Thymus (tissue), 11 donors: ENCODE results near the gene RLBP1. TPM values are rescaled to one million over a fixed set of nuclear protein-coding genes. Genes with fewer than 3 reads are reported as not detected.

Source experiments
- DNase-seq, 9 donors: peaks; one replicate each; pipeline ENCODE4 v3.0.0-alpha.2; 2013; ENCODE audit warnings: low spot score in 9 of 9, low read depth in 6 of 9, missing footprints in 1 of 9
- H3K27ac ChIP-seq, 2 donors: one replicate each; pipeline ENCODE4 v1.5.1; 2013; ENCODE audit warnings: control low read depth in 1 of 2, low read depth in 1 of 2, low read length in 1 of 2, mild to moderate bottlenecking in 1 of 2, moderate library complexity in 1 of 2
- H3K27me3 ChIP-seq, 2 donors: one replicate each; pipeline ENCODE4 v1.5.1; 2013; ENCODE audit warnings: low read length in 1 of 2; ENCODE audit not compliant: control insufficient read depth in 2 of 2, insufficient read depth in 1 of 2
- H3K36me3 ChIP-seq, 2 donors: one replicate each; pipeline ENCODE4 v1.5.1; 2013; ENCODE audit warnings: low read length in 1 of 2, mild to moderate bottlenecking in 1 of 2, moderate library complexity in 1 of 2; ENCODE audit not compliant: control insufficient read depth in 2 of 2, insufficient read depth in 2 of 2
- H3K4me1 ChIP-seq, 2 donors: one replicate each; pipeline ENCODE4 v1.5.1; 2013; ENCODE audit warnings: low read length in 2 of 2; ENCODE audit not compliant: control insufficient read depth in 2 of 2, insufficient read depth in 2 of 2
- H3K4me3 ChIP-seq, 2 donors: one replicate each; pipeline ENCODE4 v1.5.1; 2013; ENCODE audit warnings: low read length in 2 of 2, control low read depth in 1 of 2, mild to moderate bottlenecking in 1 of 2
- H3K9me3 ChIP-seq, 2 donors: one replicate each; pipeline ENCODE4 v1.5.1; 2013; ENCODE audit warnings: low read length in 1 of 2, mild to moderate bottlenecking in 1 of 2; ENCODE audit not compliant: control insufficient read depth in 2 of 2, insufficient read depth in 1 of 2
- WGBS: extraction: QIAGEN DNeasy Blood & Tissue Kit; methylation state at CpG from one replicate; pipeline ENCODE4 v1.1.7; 2013; 5-methylcytosine and 5-hydroxymethylcytosine counted together
- polyA plus RNA-seq: library from polyadenylated mRNA; stranded (reverse); fragments of 200-250 nt; gene quantifications from one replicate; pipeline ENCODE4 v1.2.3, GENCODE V29; 2013
- total RNA-seq: library from RNA; stranded (reverse); fragments of 120-200 nt; gene quantifications from one replicate; pipeline ENCODE4 v1.2.4, GENCODE V29; 2013
- donor health status: healthy.

Gene RLBP1
- total and polyA plus RNA-seq, 2 donors: 0.14 to 0.32 TPM

DNA sequence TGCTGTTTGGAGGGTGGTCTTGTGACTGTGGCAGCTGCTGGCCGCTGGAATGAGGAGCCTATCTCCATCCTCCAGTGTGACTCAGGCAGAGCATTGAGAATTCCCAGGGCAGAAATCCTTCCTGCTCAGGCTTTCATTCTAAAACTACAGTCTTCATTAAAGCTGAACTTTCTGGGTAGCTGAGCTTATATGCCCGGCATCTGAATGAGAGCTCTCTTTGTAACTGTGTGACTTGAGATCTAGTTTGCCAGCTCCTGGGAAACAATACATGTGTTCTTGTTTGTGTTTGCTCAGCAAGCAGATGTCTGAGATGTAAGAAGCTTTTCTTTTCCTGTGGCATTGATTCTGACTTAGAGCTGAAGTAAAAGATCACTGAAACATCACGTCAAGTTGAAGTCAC, 22.4 kb downstream of the RLBP1 start:
- no peaks in the 10 kb centered on the region for H3K9me3 ChIP-seq
- no peak overlapping the region for H3K27ac ChIP-seq
- peaks cover 2 to 3% of the 10 kb centered on the region in 2 donors for H3K4me1 ChIP-seq
- 97% methylated on average over 3 of the region's 3 CpGs for WGBS
- H3K36me3 ChIP-seq: peaks cover 10 to 44% of the 10 kb centered on the region in 2 donors
- no peak overlapping the region for H3K4me3 ChIP-seq
- DNase-seq: no peak
- no peaks in the 10 kb centered on the region for H3K27me3 ChIP-seq

DNA sequence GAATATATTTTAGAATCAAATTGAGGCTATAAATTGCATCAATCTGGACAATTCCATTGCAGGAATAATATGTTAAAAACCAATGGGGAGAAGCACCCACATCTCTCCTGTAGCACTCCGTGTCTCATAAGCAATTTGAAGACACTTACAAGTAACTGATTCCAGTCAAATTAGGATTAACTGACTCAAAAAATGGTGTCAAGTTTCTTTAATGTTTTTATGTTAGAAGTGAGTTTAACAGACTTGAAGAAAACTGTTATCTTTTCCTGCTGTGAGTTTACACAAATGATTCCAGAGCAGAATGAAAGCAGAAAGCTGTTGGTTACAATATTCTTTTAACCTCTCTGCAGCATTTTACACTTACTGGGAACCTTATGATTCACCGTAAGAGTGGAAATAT, 23.2 kb downstream of the RLBP1 start:
- Histone ChIP-seq H3K9me3 (no peaks in the 10 kb centered on the region), H3K4me1 (peaks cover 0 to 3% of the 10 kb centered on the region in 2 donors), H3K36me3 (peaks cover 12 to 48% of the 10 kb centered on the region in 2 donors), H3K27ac (no peak overlapping the region), H3K27me3 (no peaks in the 10 kb centered on the region), H3K4me3 (no peak overlapping the region)
- DNase-seq: no peak
- 96% methylated on average over 2 of the region's 2 CpGs for WGBS

DNA sequence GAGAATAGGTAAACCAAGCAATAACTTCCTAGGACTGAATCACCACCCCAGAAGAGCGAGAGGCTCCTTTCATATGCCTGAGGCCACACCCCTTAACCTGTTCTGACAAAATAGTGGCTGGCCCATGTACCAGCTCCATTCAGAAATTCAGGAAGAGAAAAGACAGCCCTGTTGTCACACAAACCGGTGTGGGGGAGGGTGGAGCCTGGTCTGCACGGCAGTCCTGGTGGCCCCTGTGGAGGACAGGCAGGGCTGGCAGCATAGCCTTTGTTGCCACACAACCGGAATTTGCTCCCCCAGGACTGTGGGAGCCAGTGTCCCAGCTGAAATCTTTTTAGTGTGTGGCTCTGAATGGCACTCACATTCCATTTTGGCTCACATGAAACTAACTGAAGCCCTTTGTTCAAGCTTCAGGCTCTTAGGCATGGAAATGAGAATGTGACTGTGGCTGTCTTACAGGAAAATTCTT, 23.8 kb downstream of the RLBP1 start:
- no peaks in the 10 kb centered on the region for H3K9me3 ChIP-seq
- peaks cover 0 to 3% of the 10 kb centered on the region in 2 donors for H3K4me1 ChIP-seq
- H3K4me3 ChIP-seq: no peak overlapping the region
- no peak for DNase-seq
- WGBS: 86% methylated on average over 4 of the region's 4 CpGs
- H3K27me3 ChIP-seq: no peaks in the 10 kb centered on the region
- no peak overlapping the region for H3K27ac ChIP-seq
- peaks cover 17 to 54% of the 10 kb centered on the region in 2 donors for H3K36me3 ChIP-seq

DNA sequence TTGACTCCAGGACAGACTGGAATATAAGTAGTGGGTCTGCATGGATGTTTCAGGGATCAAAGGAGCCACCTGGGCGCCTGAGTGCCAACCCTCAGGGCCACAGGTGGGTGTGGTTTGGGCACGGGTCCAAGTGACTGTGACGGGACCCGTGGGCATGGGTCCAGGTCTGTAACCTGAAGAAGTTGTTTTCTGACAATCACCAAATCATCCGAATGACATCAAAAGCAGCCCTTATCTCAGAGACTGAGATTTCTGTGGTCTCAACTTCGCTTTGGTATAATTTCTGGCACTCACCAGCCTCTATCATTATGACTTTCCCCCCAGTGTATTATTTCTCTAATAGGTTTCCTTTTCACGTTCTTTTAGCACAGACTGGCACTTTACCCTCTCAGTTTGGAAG, 24.4 kb downstream of the RLBP1 start:
- DNase-seq: no peak
- no peak overlapping the region for H3K27ac ChIP-seq

DNA sequence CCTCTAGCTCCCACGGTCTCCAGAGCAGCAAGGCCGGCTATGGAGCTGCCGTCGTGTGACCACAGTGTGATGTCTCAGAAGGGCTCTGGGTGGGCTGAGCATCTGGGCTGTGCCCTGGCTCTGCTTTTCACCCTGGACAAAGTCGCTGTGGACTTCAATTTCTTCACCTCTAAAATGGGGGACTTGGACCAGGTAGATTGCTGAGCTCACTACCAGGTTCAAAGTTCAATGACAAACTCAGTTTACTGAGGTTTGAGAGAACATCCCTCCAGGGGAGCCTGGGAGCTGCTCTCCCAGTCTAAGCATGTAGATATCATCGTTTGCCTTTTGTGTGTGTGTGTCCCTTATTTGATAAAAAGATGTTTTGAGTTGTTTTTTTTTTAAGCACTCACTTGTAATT, 25.1 kb downstream of the RLBP1 start:
- peaks cover 23 to 59% of the 10 kb centered on the region in 2 donors for H3K36me3 ChIP-seq
- H3K27ac ChIP-seq: no peak overlapping the region
- DNase-seq: no peak
- peaks cover 0 to 3% of the 10 kb centered on the region in 2 donors for H3K4me1 ChIP-seq
- 98% methylated on average over 6 of the region's 6 CpGs for WGBS
- H3K27me3 ChIP-seq: no peaks in the 10 kb centered on the region
- no peak overlapping the region for H3K4me3 ChIP-seq
- no peaks in the 10 kb centered on the region for H3K9me3 ChIP-seq

More for the DNA sequence above, 24.4 kb downstream of the RLBP1 start:
- Histone ChIP-seq H3K27me3 (no peaks in the 10 kb centered on the region), H3K9me3 (no peaks in the 10 kb centered on the region), H3K36me3 (peaks cover 20 to 58% of the 10 kb centered on the region in 2 donors), H3K4me1 (peaks cover 0 to 3% of the 10 kb centered on the region in 2 donors), H3K4me3 (no peak overlapping the region)
- WGBS: 50% methylated on average over 7 of the region's 7 CpGs

DNA sequence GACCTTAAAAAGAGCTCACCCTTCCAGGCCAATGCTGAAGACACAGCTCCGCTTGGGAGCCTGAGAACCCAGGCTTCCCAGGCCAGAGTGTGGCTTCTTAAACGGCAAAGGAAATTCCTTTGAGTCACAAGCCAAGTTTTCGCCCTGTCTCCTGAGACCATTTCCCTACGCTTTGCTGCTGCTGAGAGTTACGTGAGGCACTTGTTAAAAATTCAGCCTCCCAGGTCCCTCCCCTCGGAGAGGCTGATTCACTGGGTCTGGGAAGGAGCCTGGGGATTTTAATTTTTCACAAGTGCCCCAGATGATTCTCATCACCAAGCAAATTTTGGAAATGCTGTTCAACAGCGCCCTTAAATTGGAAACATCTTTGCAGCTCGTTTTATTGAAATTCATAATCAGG, 25.5 kb downstream of the RLBP1 start:
- DNase-seq: no peak
- Histone ChIP-seq H3K4me3 (no peak overlapping the region), H3K36me3 (peaks cover 26 to 60% of the 10 kb centered on the region in 2 donors), H3K27me3 (no peaks in the 10 kb centered on the region), H3K9me3 (no peaks in the 10 kb centered on the region), H3K4me1 (peaks cover 0 to 3% of the 10 kb centered on the region in 2 donors), H3K27ac (no peak overlapping the region)
- WGBS: 94% methylated on average over 8 of the region's 8 CpGs

DNA sequence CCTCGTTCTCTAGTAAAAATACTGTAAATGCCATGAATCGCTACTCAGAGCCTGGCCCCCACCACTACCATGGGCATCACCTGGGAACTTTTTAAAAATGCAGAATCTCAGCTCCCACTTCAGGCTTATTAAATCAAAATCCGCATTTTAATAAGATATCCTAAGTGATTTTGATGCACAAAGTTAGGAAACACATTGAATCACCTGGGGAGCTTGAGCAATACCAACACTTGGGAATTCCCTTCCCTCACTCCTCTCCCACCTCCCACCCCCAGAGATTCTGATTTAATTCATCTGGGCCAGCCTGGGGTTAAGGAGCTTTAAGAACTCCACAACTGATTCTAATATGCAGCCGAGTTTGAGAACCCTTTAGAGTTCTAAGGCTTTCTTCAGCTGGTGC, 26.8 kb downstream of the RLBP1 start:
- DNase-seq: no peak
- Histone ChIP-seq H3K4me3 (no peak overlapping the region), H3K27me3 (no peaks in the 10 kb centered on the region), H3K27ac (no peak overlapping the region), H3K9me3 (no peaks in the 10 kb centered on the region), H3K36me3 (peaks cover 33 to 59% of the 10 kb centered on the region in 2 donors), H3K4me1 (peaks cover 0 to 3% of the 10 kb centered on the region in 2 donors)
- 97% methylated on average over 4 of the region's 4 CpGs for WGBS

DNA sequence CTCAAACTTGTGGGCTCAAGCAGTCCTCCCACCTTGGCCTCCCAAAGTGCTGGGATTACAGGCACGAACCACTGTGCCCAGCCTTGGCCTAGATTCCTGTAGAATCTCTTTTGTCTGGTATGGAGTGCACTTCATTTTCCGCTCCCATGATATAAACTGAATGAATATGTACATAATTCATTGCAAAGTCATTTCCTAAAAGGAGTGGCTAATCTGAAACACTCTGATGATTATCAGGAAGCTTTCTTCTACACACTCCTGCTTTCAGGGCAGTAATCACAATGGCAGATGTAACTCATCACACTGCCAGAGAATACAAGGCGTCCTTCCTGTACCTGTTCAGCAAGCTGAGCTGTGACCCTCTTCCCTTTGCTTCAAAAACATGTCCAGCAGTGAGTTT, 28.6 kb downstream of the RLBP1 start:
- peaks cover 39 to 71% of the 10 kb centered on the region in 2 donors for H3K36me3 ChIP-seq
- H3K9me3 ChIP-seq: no peaks in the 10 kb centered on the region
- DNase-seq: no peak
- H3K27ac ChIP-seq: no peak overlapping the region
- H3K27me3 ChIP-seq: no peaks in the 10 kb centered on the region
- H3K4me3 ChIP-seq: no peak overlapping the region
- H3K4me1 ChIP-seq: peaks cover 0 to 3% of the 10 kb centered on the region in 2 donors
- WGBS: 98% methylated on average over 3 of the region's 3 CpGs

DNA sequence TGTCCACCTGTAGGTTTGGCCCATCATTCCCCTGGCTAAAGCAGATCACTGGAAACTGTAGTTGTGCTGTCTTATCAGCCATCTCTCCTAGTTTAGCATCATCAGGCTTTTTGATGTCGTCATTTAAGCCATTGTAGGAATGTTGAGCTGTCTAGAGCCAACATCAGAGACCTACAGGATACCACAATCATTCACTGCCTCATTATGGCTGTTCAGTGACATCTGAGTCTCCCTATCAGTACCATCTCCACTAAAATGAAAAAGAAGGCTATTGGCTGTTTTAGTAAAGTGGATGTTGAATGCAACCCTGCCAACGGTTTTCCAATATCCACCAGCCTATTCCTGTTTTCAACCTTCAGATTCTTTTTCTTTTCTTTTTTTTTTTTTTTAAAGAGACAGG, 29.2 kb downstream of the RLBP1 start:
- H3K9me3 ChIP-seq: no peaks in the 10 kb centered on the region
- H3K4me1 ChIP-seq: peaks cover 0 to 3% of the 10 kb centered on the region in 2 donors
- WGBS: 90% methylated on average over 2 of the region's 2 CpGs
- no peak overlapping the region for H3K4me3 ChIP-seq
- peaks cover 44 to 71% of the 10 kb centered on the region in 2 donors for H3K36me3 ChIP-seq
- DNase-seq: no peak
- no peaks in the 10 kb centered on the region for H3K27me3 ChIP-seq
- H3K27ac ChIP-seq: no peak overlapping the region
